ENCODE measurements around the gene IKBIP.

- TF ChIP-seq KLF16 (tag by site-specific recombination; IDR thresholded peaks at IDR 0.05) = no peak
- TF ChIP-seq ZSCAN30 (tag by site-specific recombination; IDR thresholded peaks at IDR 0.05) = no peak
- no peak for TF ChIP-seq SP2 (tag by site-specific recombination; IDR thresholded peaks at IDR 0.05)
- no peak for TF ChIP-seq ELK4 (IDR thresholded peaks at IDR 0.05; ENCODE audit: borderline replicate concordance, low read depth, low read length)
- TF ChIP-seq PBX3 (CRISPR knock-in tag; IDR thresholded peaks at IDR 0.05) = no peak
- TF ChIP-seq ZEB2 (tag by site-specific recombination; IDR thresholded peaks at IDR 0.05) = no peak
Measured at GRCh38 chr12:98581101-98581500, 63.5 kb downstream of the IKBIP start.
